Stomach (tissue), 4 donors: ENCODE data around the gene ANKRD44.

Experiments used
- CTCF ChIP-seq, 7 experiments: fragments of 450-650 bp in 4 of 7; fragments of 200-600 bp in 3 of 7; sonication (generic) in 3 of 7; IDR thresholded peaks; one replicate each; pipeline ENCODE4 v1.5.1; 2016 to 2019; ENCODE audit warnings: antibody characterized with exemption in 7 of 7, control low read depth in 2 of 7, mild to moderate bottlenecking in 1 of 7
- EP300 ChIP-seq: sonication (generic); formaldehyde crosslinking; IDR thresholded peaks from one replicate; pipeline ENCODE4 v1.6.1; 2017; ENCODE audit warnings: antibody characterized with exemption

DNA sequence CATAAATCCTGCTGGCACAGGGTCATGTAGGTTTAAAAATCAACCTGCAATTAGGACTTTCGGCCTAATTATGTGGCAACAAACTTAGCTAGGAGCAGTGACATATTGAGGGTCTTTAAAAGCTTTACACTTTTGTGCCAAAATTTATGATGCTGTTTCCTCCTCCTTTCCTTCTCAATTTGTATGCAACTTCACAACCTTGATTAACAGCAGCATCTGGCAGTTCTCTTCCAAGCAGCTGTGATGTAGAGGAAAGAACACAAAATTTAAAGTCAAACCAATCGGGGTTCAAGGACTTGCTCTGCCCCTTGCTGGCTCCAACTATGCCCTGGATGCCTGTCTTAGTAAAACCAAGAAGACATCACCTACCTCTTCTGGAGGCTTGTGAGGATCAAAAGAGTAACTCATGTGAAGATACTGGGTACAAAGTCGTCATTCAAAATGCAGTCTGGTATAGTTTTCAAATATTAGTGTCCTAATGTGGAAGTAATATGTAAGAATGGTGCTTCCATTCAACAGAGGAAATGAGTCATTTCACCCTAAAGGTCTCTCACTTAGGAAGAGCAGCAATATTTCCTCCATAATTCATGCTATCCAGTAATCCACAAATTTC lies 94.7 kb downstream of the ANKRD44 start:
- TF ChIP-seq CTCF (IDR thresholded peaks at IDR 0.05) (no peak), EP300 (no peak)
